Fibroblast of lung (primary cell): ENCODE results near the gene SMAD3.

Source experiments
- EZH2 ChIP-seq: IDR thresholded peaks from 2 replicates; pipeline ENCODE4 v1.5.1; 2012; ENCODE audit warnings: low read length, control low read depth, mild to moderate bottlenecking; ENCODE audit errors: missing control alignments
- TF ChIP-seq, protein P1 (sequence below), 2 donors: IDR thresholded peaks in 1 of 2; conservative IDR thresholded peaks in 1 of 2; 1 replicate in 1 of 2; 2 replicates in 1 of 2; pipeline ENCODE4 v1.5.1; 2011 to 2012; ENCODE audit warnings: low read length in 2 of 2, control low read depth in 1 of 2, inconsistent platforms in 1 of 2, low read depth in 1 of 2, mild to moderate bottlenecking in 1 of 2

- TF ChIP-seq, protein P1, sequence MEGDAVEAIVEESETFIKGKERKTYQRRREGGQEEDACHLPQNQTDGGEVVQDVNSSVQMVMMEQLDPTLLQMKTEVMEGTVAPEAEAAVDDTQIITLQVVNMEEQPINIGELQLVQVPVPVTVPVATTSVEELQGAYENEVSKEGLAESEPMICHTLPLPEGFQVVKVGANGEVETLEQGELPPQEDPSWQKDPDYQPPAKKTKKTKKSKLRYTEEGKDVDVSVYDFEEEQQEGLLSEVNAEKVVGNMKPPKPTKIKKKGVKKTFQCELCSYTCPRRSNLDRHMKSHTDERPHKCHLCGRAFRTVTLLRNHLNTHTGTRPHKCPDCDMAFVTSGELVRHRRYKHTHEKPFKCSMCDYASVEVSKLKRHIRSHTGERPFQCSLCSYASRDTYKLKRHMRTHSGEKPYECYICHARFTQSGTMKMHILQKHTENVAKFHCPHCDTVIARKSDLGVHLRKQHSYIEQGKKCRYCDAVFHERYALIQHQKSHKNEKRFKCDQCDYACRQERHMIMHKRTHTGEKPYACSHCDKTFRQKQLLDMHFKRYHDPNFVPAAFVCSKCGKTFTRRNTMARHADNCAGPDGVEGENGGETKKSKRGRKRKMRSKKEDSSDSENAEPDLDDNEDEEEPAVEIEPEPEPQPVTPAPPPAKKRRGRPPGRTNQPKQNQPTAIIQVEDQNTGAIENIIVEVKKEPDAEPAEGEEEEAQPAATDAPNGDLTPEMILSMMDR (conservative IDR thresholded peaks at IDR 0.05 in 1 of 2, IDR thresholded peaks at IDR 0.05 in 1 of 2; ENCODE audit: low read depth in 1 of 2, low read length in 2 of 2): no peak
- no peak for TF ChIP-seq EZH2
These were observed 175.9 kb downstream of the SMAD3 start for GRCh38 chr15:67241132-67241855.
